HepG2 (cell line): ENCODE results near the gene TPSD1. TPM values are rescaled to one million over a fixed set of nuclear protein-coding genes. Genes with fewer than 3 reads are reported as not detected.
A peak's percentile ranks its signal among the peaks of the same experiment; 100 is the strongest.

ENCODE experiments used
- CHD4 ChIP-seq: fragments of 200-600 bp; sonication (generic); IDR thresholded peaks from 2 replicates; pipeline ENCODE4 v1.7.0; 2017; ENCODE audit warnings: mild to moderate bottlenecking, low read length, borderline replicate concordance
- FLYWCH1 ChIP-seq: sonication (generic); formaldehyde crosslinking; IDR thresholded peaks from 2 replicates; pipeline ENCODE4 v1.8.1; 2023; ENCODE audit warnings: mild to moderate bottlenecking, missing genetic modification reagents
- HNRNPH1 ChIP-seq: fragments of 200-400 bp; formaldehyde crosslinking; optimal IDR thresholded peaks from 2 replicates; pipeline ENCODE3; 2017; ENCODE audit warnings: mild to moderate bottlenecking, low read depth, low read length
- LBX2 ChIP-seq: sonication (generic); formaldehyde crosslinking; IDR thresholded peaks from 2 replicates; pipeline ENCODE4 v1.5.0; 2020; ENCODE audit warnings: missing genetic modification reagents, mild to moderate bottlenecking, borderline replicate concordance
- MXD3 ChIP-seq: IDR thresholded peaks from 2 replicates; pipeline ENCODE4 v1.6.1; 2016; ENCODE audit warnings: mild to moderate bottlenecking, missing biosample characterization, missing genetic modification reagents
- NBN ChIP-seq: fragments of 450-650 bp; conservative IDR thresholded peaks from 2 replicates; pipeline ENCODE4 v1.6.1; 2017
- PRDM15 ChIP-seq: sonication (generic); formaldehyde crosslinking; IDR thresholded peaks from 2 replicates; pipeline ENCODE4 v1.4.0; 2020; ENCODE audit warnings: missing genetic modification reagents
- RNF2 ChIP-seq: fragments of 450-650 bp; conservative IDR thresholded peaks from 2 replicates; pipeline ENCODE4 v1.6.1; 2016; ENCODE audit warnings: low read depth
- SPEN ChIP-seq: sonication (generic); formaldehyde crosslinking; IDR thresholded peaks from 2 replicates; pipeline ENCODE4 v1.5.1; 2020; ENCODE audit warnings: low read depth, mild to moderate bottlenecking, missing genetic modification reagents
- TEAD2 ChIP-seq: sonication (generic); formaldehyde crosslinking; IDR thresholded peaks from 2 replicates; pipeline ENCODE4 v1.9.0; 2021; ENCODE audit warnings: missing genetic modification reagents
- TRAFD1 ChIP-seq: sonication (generic); formaldehyde crosslinking; IDR thresholded peaks from 2 replicates; pipeline ENCODE4 v1.5.1; 2020; ENCODE audit warnings: missing genetic modification reagents, mild to moderate bottlenecking, borderline replicate concordance
- ZNF235 ChIP-seq: sonication (generic); formaldehyde crosslinking; IDR thresholded peaks from 2 replicates; pipeline ENCODE4 v1.8.1; 2023; ENCODE audit warnings: mild to moderate bottlenecking, missing genetic modification reagents, borderline replicate concordance
- ZNF263 ChIP-seq: sonication (generic); formaldehyde crosslinking; IDR thresholded peaks from 2 replicates; pipeline ENCODE4 v1.4.0; 2020; ENCODE audit warnings: missing genetic modification reagents
- ZNF296 ChIP-seq: sonication (generic); formaldehyde crosslinking; conservative IDR thresholded peaks from 2 replicates; pipeline ENCODE4 v1.5.0; 2020; ENCODE audit warnings: mild to moderate bottlenecking, missing genetic modification reagents
- ZNF362 ChIP-seq: sonication (generic); formaldehyde crosslinking; IDR thresholded peaks from 2 replicates; pipeline ENCODE4 v1.4.0; 2020; ENCODE audit warnings: missing genetic modification reagents, mild to moderate bottlenecking, borderline replicate concordance
- ZNF547 ChIP-seq: sonication (generic); formaldehyde crosslinking; IDR thresholded peaks from 2 replicates; pipeline ENCODE4 v1.5.1; 2020; ENCODE audit warnings: mild to moderate bottlenecking, missing genetic modification reagents
- ZNF552 ChIP-seq: sonication (generic); formaldehyde crosslinking; IDR thresholded peaks from 2 replicates; pipeline ENCODE4 v1.9.0; 2022; ENCODE audit warnings: missing genetic modification reagents, mild to moderate bottlenecking, borderline replicate concordance
- ZNF761 ChIP-seq: sonication (generic); formaldehyde crosslinking; conservative IDR thresholded peaks from 2 replicates; pipeline ENCODE4 v1.4.0; 2020; ENCODE audit warnings: mild to moderate bottlenecking, missing genetic modification reagents
- ZNF768 ChIP-seq: sonication (generic); formaldehyde crosslinking; IDR thresholded peaks from 2 replicates; pipeline ENCODE4 v1.4.0; 2020; ENCODE audit warnings: missing genetic modification reagents
- ZNF788 ChIP-seq: sonication (generic); formaldehyde crosslinking; IDR thresholded peaks from 2 replicates; pipeline ENCODE4 v1.5.0; 2020; ENCODE audit warnings: mild to moderate bottlenecking, missing genetic modification reagents, borderline replicate concordance
- polyA plus RNA-seq, 8 experiments: library from polyadenylated mRNA; depleted of rRNA in 3 of 8; stranded (reverse) in 7 of 8; unstranded in 1 of 8; fragments of >200 nt; fragmentation: Illumina TruSeq in 4 of 8; extraction: Trizol in 4 of 8; gene quantifications; 2 replicates each; pipeline versions ENCODE4 v1.2.1 to v1.2.3, GENCODE V29; 2011 to 2016; ENCODE audit warnings: low read depth in 4 of 8, missing spikeins in 1 of 8, mixed read lengths in 1 of 8; ENCODE audit not compliant: insufficient read depth in 1 of 8
- total RNA-seq, 5 experiments: library from RNA; depleted of rRNA; stranded (reverse); fragments of >200 nt; fragmentation: Illumina TruSeq; extraction: Trizol; gene quantifications; 2 replicates each; pipeline ENCODE4 v1.2.3, GENCODE V29; 2016; ENCODE audit warnings: low read depth in 1 of 5

The TPSD1 gene
- total and polyA plus RNA-seq, 2 of the 13 experiments (the other 11 are each of a cell fraction or from before 2014, with no cell fraction given), result not detected

- TF ChIP-seq PRDM15, result no peak
- TF ChIP-seq TRAFD1, result peak; percentile 79; the same call in 1 of the 2 replicates
- no peak for TF ChIP-seq FLYWCH1 (CRISPR knock-in tag)
- TF ChIP-seq ZNF296 (CRISPR knock-in tag), result no peak
- TF ChIP-seq LBX2 (CRISPR knock-in tag), result no peak
- peak; percentile 67 for TF ChIP-seq SPEN (CRISPR knock-in tag)
- peak; percentile 94 for TF ChIP-seq ZNF362 (CRISPR knock-in tag)
- no peak for TF ChIP-seq HNRNPH1
- TF ChIP-seq TEAD2, result no peak
- no peak for TF ChIP-seq MXD3 (CRISPR knock-in tag)
- TF ChIP-seq ZNF788 (CRISPR knock-in tag), result no peak
- TF ChIP-seq RNF2, result no peak
- TF ChIP-seq NBN, result no peak
- no peak for TF ChIP-seq ZNF235 (CRISPR knock-in tag)
- TF ChIP-seq ZNF768 (CRISPR knock-in tag), result 0 out of 2 replicates have a peak, but pooled peaks have one; percentile 14
- TF ChIP-seq ZNF761 (CRISPR knock-in tag), result no peak
- TF ChIP-seq ZNF547, result 0 out of 2 replicates have a peak, but pooled peaks have one; percentile 22
- no peak for TF ChIP-seq CHD4
- TF ChIP-seq ZNF552 (CRISPR knock-in tag), result no peak
- TF ChIP-seq ZNF263 (CRISPR knock-in tag), result peak; percentile 87
Measured at GRCh38 chr16:1299012-1299867, 43.4 kb downstream of the TPSD1 start (continued).
